Dendritic cell treated with granulocyte-macrophage colony-stimulating factor and Interleukin-4, amounts not matched to agents 40 ng/mL and 50 ng/mL, for 4 days (primary cell): ENCODE data around the gene RGS13.

ENCODE experiments used
- H3K27ac Mint-ChIP-seq: one replicate; pipeline ENCODE4 v1.8.0; 2022; ENCODE audit warnings: mild to moderate bottlenecking, mixed read lengths
- H3K27me3 Mint-ChIP-seq: one replicate; pipeline ENCODE4 v1.8.0; 2022; ENCODE audit warnings: mild to moderate bottlenecking, mixed read lengths
- H3K36me3 Mint-ChIP-seq: one replicate; pipeline ENCODE4 v1.8.0; 2022; ENCODE audit warnings: low read depth, mixed read lengths
- H3K4me1 Mint-ChIP-seq: one replicate; pipeline ENCODE4 v1.8.0; 2022; ENCODE audit warnings: low read depth, mixed read lengths
- H3K4me3 Mint-ChIP-seq: one replicate; pipeline ENCODE4 v1.8.0; 2022; ENCODE audit warnings: mild to moderate bottlenecking, moderate library complexity, mixed read lengths
- H3K9me3 Mint-ChIP-seq: one replicate; pipeline ENCODE4 v1.8.0; 2022; ENCODE audit warnings: mixed read lengths
- intact Hi-C: fragments of 100-400 bp; cut with micrococcal nuclease; formaldehyde crosslinking; loops from one replicate; pipeline ENCODE4 v1.15.0; 2022

The RGS13 gene

GRCh38 chr1:192635939-192636338 lies at the start of gene RGS13:
Gene RGS13, plus strand, starts transcription at chr1:192636147. Its CDS starts 8,188 bp downstream, at chr1:192644335.
- no peaks in the 10 kb centered on the region for H3K36me3 Mint-ChIP-seq
- intact Hi-C loops = no loop called here

GRCh38 chr1:192587386-192588266 lies 48.3 kb upstream of the RGS13 start:
- H3K9me3 Mint-ChIP-seq = no peaks in the 10 kb centered on the region
- no peaks in the 10 kb centered on the region for H3K4me1 Mint-ChIP-seq
- H3K27ac Mint-ChIP-seq = no peak overlapping the region
- intact Hi-C loops = no loop called here
- H3K27me3 Mint-ChIP-seq = peaks cover 4% of the 10 kb centered on the region
- no peaks in the 10 kb centered on the region for H3K36me3 Mint-ChIP-seq
- H3K4me3 Mint-ChIP-seq = no peak overlapping the region

More at GRCh38 chr1:192635939-192636338, at the start of gene RGS13:
- H3K4me3 Mint-ChIP-seq = no peak within 1 kb of the TSS
- peaks cover 11% of the 10 kb centered on the region for H3K4me1 Mint-ChIP-seq
- H3K27me3 Mint-ChIP-seq = no peaks in the 10 kb centered on the region
- H3K27ac Mint-ChIP-seq = no peak within 1 kb of the TSS
- H3K9me3 Mint-ChIP-seq = no peaks in the 10 kb centered on the region

- H3K27me3 Mint-ChIP-seq = peaks cover 4% of the 10 kb centered on the region
- peak overlapping the region; percentile 37 for H3K27ac Mint-ChIP-seq
- no peak overlapping the region for H3K4me3 Mint-ChIP-seq
- no peaks in the 10 kb centered on the region for H3K9me3 Mint-ChIP-seq
- no peaks in the 10 kb centered on the region for H3K36me3 Mint-ChIP-seq
- intact Hi-C loops = no loop called here
- H3K4me1 Mint-ChIP-seq = no peaks in the 10 kb centered on the region
These were observed 47.4 kb upstream of the RGS13 start for GRCh38 chr1:192588546-192588945.

GRCh38 chr1:192589813-192590212 lies 46.1 kb upstream of the RGS13 start:
- intact Hi-C loops = no loop called here
- peaks cover 4% of the 10 kb centered on the region for H3K27me3 Mint-ChIP-seq
- no peaks in the 10 kb centered on the region for H3K36me3 Mint-ChIP-seq
- no peaks in the 10 kb centered on the region for H3K4me1 Mint-ChIP-seq
- no peak overlapping the region for H3K4me3 Mint-ChIP-seq
- H3K27ac Mint-ChIP-seq = no peak overlapping the region
- H3K9me3 Mint-ChIP-seq = no peaks in the 10 kb centered on the region

- no peak overlapping the region for H3K27ac Mint-ChIP-seq
- intact Hi-C loops = no loop called here
- no peaks in the 10 kb centered on the region for H3K9me3 Mint-ChIP-seq
- H3K4me3 Mint-ChIP-seq = no peak overlapping the region
- no peaks in the 10 kb centered on the region for H3K4me1 Mint-ChIP-seq
- H3K36me3 Mint-ChIP-seq = no peaks in the 10 kb centered on the region
- H3K27me3 Mint-ChIP-seq = peaks cover 7% of the 10 kb centered on the region
These were observed 43.4 kb upstream of the RGS13 start for GRCh38 chr1:192592517-192592916.

GRCh38 chr1:192592981-192593708 lies 42.8 kb upstream of the RGS13 start:
- Mint-ChIP-seq H3K36me3 (no peaks in the 10 kb centered on the region), H3K27ac (no peak overlapping the region), H3K4me1 (no peaks in the 10 kb centered on the region), H3K9me3 (no peaks in the 10 kb centered on the region), H3K4me3 (no peak overlapping the region), H3K27me3 (peaks cover 7% of the 10 kb centered on the region)
- intact Hi-C loops = no loop called here

GRCh38 chr1:192595299-192595698 lies 40.6 kb upstream of the RGS13 start:
- intact Hi-C loops = no loop called here
- H3K4me3 Mint-ChIP-seq = no peak overlapping the region
- H3K27me3 Mint-ChIP-seq = peaks cover 3% of the 10 kb centered on the region
- no peaks in the 10 kb centered on the region for H3K9me3 Mint-ChIP-seq
- no peaks in the 10 kb centered on the region for H3K36me3 Mint-ChIP-seq
- H3K4me1 Mint-ChIP-seq = no peaks in the 10 kb centered on the region
- H3K27ac Mint-ChIP-seq = no peak overlapping the region

- Mint-ChIP-seq H3K27me3 (peaks cover 6% of the 10 kb centered on the region), H3K27ac (no peak overlapping the region), H3K36me3 (no peaks in the 10 kb centered on the region), H3K9me3 (no peaks in the 10 kb centered on the region), H3K4me1 (peaks cover 13% of the 10 kb centered on the region), H3K4me3 (no peak overlapping the region)
- intact Hi-C loops = no loop called here
These were observed 37.4 kb upstream of the RGS13 start for GRCh38 chr1:192598589-192598988.

DNA sequence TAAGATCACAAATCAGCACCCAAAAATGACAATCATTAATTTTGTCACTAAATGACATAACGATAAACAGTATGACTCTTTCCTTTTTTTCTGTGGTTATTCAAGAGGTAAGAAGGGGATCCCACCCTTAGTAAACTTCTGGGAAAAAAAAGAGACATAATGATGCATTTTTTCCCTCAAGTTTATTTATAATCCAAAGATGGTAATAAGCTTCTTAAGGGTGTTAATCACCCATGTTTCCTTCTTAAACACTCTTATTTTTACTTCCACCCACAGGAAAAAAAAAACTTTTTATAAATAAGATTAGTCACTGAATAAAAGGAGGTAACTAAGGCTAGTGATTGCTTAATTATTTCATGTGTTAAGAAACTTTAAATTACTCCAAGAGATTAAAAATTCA lies 35.7 kb upstream of the RGS13 start:
- intact Hi-C loops = no loop called here
- Mint-ChIP-seq H3K4me1 (peaks cover 14% of the 10 kb centered on the region), H3K4me3 (no peak overlapping the region), H3K27ac (no peak overlapping the region), H3K36me3 (no peaks in the 10 kb centered on the region), H3K9me3 (no peaks in the 10 kb centered on the region), H3K27me3 (peaks cover 3% of the 10 kb centered on the region)

- no peaks in the 10 kb centered on the region for H3K36me3 Mint-ChIP-seq
- H3K27me3 Mint-ChIP-seq = peaks cover 7% of the 10 kb centered on the region
- no peak overlapping the region for H3K27ac Mint-ChIP-seq
- H3K4me1 Mint-ChIP-seq = peaks cover 21% of the 10 kb centered on the region
- intact Hi-C loops = no loop called here
- no peak overlapping the region for H3K4me3 Mint-ChIP-seq
- no peaks in the 10 kb centered on the region for H3K9me3 Mint-ChIP-seq
These were observed 34.8 kb upstream of the RGS13 start for GRCh38 chr1:192601143-192601542.

GRCh38 chr1:192601567-192601966 lies 34.4 kb upstream of the RGS13 start:
- H3K36me3 Mint-ChIP-seq = no peaks in the 10 kb centered on the region
- no peak overlapping the region for H3K4me3 Mint-ChIP-seq
- no peaks in the 10 kb centered on the region for H3K9me3 Mint-ChIP-seq
- intact Hi-C loops = no loop called here
- no peak overlapping the region for H3K27ac Mint-ChIP-seq
- peaks cover 7% of the 10 kb centered on the region for H3K27me3 Mint-ChIP-seq
- peaks cover 21% of the 10 kb centered on the region for H3K4me1 Mint-ChIP-seq

GRCh38 chr1:192602757-192603156 lies 33.2 kb upstream of the RGS13 start:
- no peaks in the 10 kb centered on the region for H3K36me3 Mint-ChIP-seq
- peaks cover 21% of the 10 kb centered on the region for H3K4me1 Mint-ChIP-seq
- H3K4me3 Mint-ChIP-seq = no peak overlapping the region
- H3K27me3 Mint-ChIP-seq = peaks cover 14% of the 10 kb centered on the region
- no peak overlapping the region for H3K27ac Mint-ChIP-seq
- intact Hi-C loops = no loop called here
- no peaks in the 10 kb centered on the region for H3K9me3 Mint-ChIP-seq

GRCh38 chr1:192603218-192603787 lies 32.6 kb upstream of the RGS13 start:
- Mint-ChIP-seq H3K4me1 (peaks cover 21% of the 10 kb centered on the region), H3K4me3 (no peak overlapping the region), H3K36me3 (no peaks in the 10 kb centered on the region), H3K9me3 (no peaks in the 10 kb centered on the region), H3K27ac (no peak overlapping the region), H3K27me3 (peaks cover 14% of the 10 kb centered on the region)
- intact Hi-C loops = no loop called here

DNA sequence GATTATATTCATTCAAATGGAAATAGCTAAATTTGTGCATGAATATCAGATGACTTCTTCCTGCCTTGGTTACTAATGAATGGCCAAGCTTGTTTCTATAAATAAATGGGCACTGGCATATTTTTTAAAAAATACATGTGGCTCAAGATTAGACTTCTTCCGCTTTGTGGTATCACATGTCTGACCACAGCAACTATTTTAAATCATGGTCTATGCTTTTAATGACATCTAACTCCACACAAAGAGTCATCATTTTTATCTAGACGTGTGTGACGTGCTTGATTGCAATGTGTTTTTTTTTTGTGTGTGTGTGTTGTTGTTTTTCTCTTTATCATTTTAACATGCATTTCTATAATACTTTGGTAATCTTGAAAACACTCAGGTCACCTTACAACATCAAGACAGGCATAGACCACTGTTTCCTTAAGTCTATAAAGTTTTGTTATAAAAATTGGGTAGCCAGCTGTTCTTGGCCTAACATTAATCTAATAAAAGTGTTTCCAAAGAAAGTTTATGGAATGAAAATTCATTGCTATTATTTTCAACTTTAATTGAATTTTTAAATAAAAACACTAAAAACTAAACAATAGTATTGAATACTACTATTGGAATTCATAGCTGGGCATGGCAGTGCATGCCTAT lies 30.8 kb upstream of the RGS13 start:
- H3K27me3 Mint-ChIP-seq = peaks cover 14% of the 10 kb centered on the region
- no peaks in the 10 kb centered on the region for H3K36me3 Mint-ChIP-seq
- H3K4me3 Mint-ChIP-seq = no peak overlapping the region
- H3K27ac Mint-ChIP-seq = peak overlapping the region; percentile 48
- intact Hi-C loops = no loop called here
- peaks cover 35% of the 10 kb centered on the region for H3K4me1 Mint-ChIP-seq
- no peaks in the 10 kb centered on the region for H3K9me3 Mint-ChIP-seq
